H9 (cell line): Measurements from ENCODE around the gene CNN3. TPM values are rescaled to one million over a fixed set of nuclear protein-coding genes. Genes with fewer than 3 reads are reported as not detected.

Experiments used
- DNase-seq: peaks from one replicate; pipeline ENCODE4 v3.0.0-alpha.2; 2017
- H2AFZ ChIP-seq: one replicate; pipeline ENCODE4 v1.6.1; 2013; ENCODE audit warnings: mild to moderate bottlenecking, low read length, control low read depth, moderate library complexity
- H2AK5ac ChIP-seq: 2 replicates; pipeline ENCODE4 v1.6.1; 2013; ENCODE audit warnings: low read length, control low read depth, mixed read lengths; ENCODE audit not compliant: insufficient read length
- H2BK120ac ChIP-seq: one replicate; pipeline ENCODE4 v1.6.1; 2013; ENCODE audit warnings: low read depth, mild to moderate bottlenecking, low read length, control low read depth, inconsistent platforms; ENCODE audit not compliant: poor library complexity, severe bottlenecking
- H2BK12ac ChIP-seq: 2 replicates; pipeline ENCODE4 v1.6.1; 2013; ENCODE audit warnings: low read length, control low read depth, mixed read lengths, low read depth; ENCODE audit not compliant: insufficient read length
- H2BK15ac ChIP-seq: 2 replicates; pipeline ENCODE4 v1.6.1; 2013; ENCODE audit warnings: low read depth, low read length, control low read depth
- H2BK20ac ChIP-seq: one replicate; pipeline ENCODE4 v1.6.1; 2013; ENCODE audit warnings: low read depth, mild to moderate bottlenecking, low read length, control low read depth, inconsistent platforms; ENCODE audit not compliant: poor library complexity, severe bottlenecking
- H2BK5ac ChIP-seq: 2 replicates; pipeline ENCODE4 v1.6.1; 2013; ENCODE audit warnings: low read length, control low read depth, mixed read lengths; ENCODE audit not compliant: insufficient read length
- H3K14ac ChIP-seq: 2 replicates; pipeline ENCODE4 v1.6.1; 2013; ENCODE audit warnings: low read length, control low read depth; ENCODE audit not compliant: insufficient read depth
- H3K18ac ChIP-seq: 2 replicates; pipeline ENCODE4 v1.6.1; 2013; ENCODE audit warnings: low read depth, mild to moderate bottlenecking, mixed read lengths, low read length, control low read depth; ENCODE audit not compliant: insufficient read length
- H3K23ac ChIP-seq: 2 replicates; pipeline ENCODE4 v1.6.1; 2013; ENCODE audit warnings: low read length, control low read depth, mixed read lengths, low read depth; ENCODE audit not compliant: insufficient read length
- H3K23me2 ChIP-seq: 2 replicates; pipeline ENCODE4 v1.6.1; 2013; ENCODE audit warnings: low read depth, mild to moderate bottlenecking, mixed read lengths, low read length, control low read depth; ENCODE audit not compliant: insufficient read length, poor library complexity, severe bottlenecking
- H3K27ac ChIP-seq: 2 replicates; pipeline ENCODE4 v1.5.1; 2013; ENCODE audit warnings: low read length, control low read depth, mixed read lengths, low read depth; ENCODE audit not compliant: insufficient read length
- H3K27me3 ChIP-seq: 2 replicates; pipeline ENCODE4 v1.6.1; 2013; ENCODE audit warnings: low read length, control low read depth, inconsistent platforms; ENCODE audit not compliant: insufficient read depth
- H3K4ac ChIP-seq: 2 replicates; pipeline ENCODE4 v1.6.1; 2013; ENCODE audit warnings: low read depth, mild to moderate bottlenecking, control low read depth, inconsistent platforms, low read length, moderate library complexity
- H3K4me1 ChIP-seq: 2 replicates; pipeline ENCODE4 v1.6.1; 2013; ENCODE audit warnings: low read length, control low read depth, inconsistent platforms; ENCODE audit not compliant: insufficient read depth
- H3K4me2 ChIP-seq: 2 replicates; pipeline ENCODE4 v1.6.1; 2013; ENCODE audit warnings: low read length, control low read depth, mixed read lengths; ENCODE audit not compliant: insufficient read length, insufficient read depth
- H3K56ac ChIP-seq: 2 replicates; pipeline ENCODE4 v1.6.1; 2013; ENCODE audit warnings: low read depth, mild to moderate bottlenecking, mixed read lengths, low read length, control low read depth; ENCODE audit not compliant: insufficient read length
- H3K79me1 ChIP-seq: 2 replicates; pipeline ENCODE4 v1.6.1; 2013; ENCODE audit warnings: low read depth, mild to moderate bottlenecking, moderate library complexity, low read length, control low read depth, inconsistent platforms; ENCODE audit not compliant: insufficient read depth, poor library complexity, severe bottlenecking
- H3K79me2 ChIP-seq: 2 replicates; pipeline ENCODE4 v1.6.1; 2013; ENCODE audit warnings: low read length, control low read depth, inconsistent platforms; ENCODE audit not compliant: insufficient read depth
- H3K9ac ChIP-seq: 2 replicates; pipeline ENCODE4 v1.6.1; 2013; ENCODE audit warnings: low read length, control low read depth, mixed read lengths; ENCODE audit not compliant: insufficient read length; ENCODE audit errors: extremely low read depth
- H3K9me3 ChIP-seq: one replicate; pipeline ENCODE4 v1.6.1; 2013; ENCODE audit warnings: low read depth, low read length, inconsistent platforms; ENCODE audit not compliant: control insufficient read depth
- H3T11ph ChIP-seq: one replicate; pipeline ENCODE4 v1.6.1; 2013; ENCODE audit warnings: mild to moderate bottlenecking, low read length, control low read depth, inconsistent platforms
- H4K20me1 ChIP-seq: one replicate; pipeline ENCODE4 v1.6.1; 2013; ENCODE audit not compliant: control insufficient read depth, insufficient read length, insufficient read depth
- H4K5ac ChIP-seq: 2 replicates; pipeline ENCODE4 v1.6.1; 2013; ENCODE audit warnings: low read depth, mild to moderate bottlenecking, mixed read lengths, low read length, control low read depth; ENCODE audit not compliant: insufficient read length
- H4K8ac ChIP-seq: replicated peaks from 2 replicates; pipeline ENCODE4 v1.6.1; 2013; ENCODE audit warnings: low read length, control low read depth, mixed read lengths, low read depth; ENCODE audit not compliant: insufficient read length
- H4K91ac ChIP-seq: 2 replicates; pipeline ENCODE4 v1.6.1; 2013; ENCODE audit warnings: low read depth, mild to moderate bottlenecking, moderate library complexity, mixed read lengths, low read length, control low read depth; ENCODE audit not compliant: insufficient read length
- H3K27ac Mint-ChIP-seq, 3 experiments: 2 replicates in 2 of 3; 3 replicates in 1 of 3; pipeline ENCODE4 v1.8.0; 2020 to 2021; ENCODE audit warnings: mixed read lengths in 3 of 3, mild to moderate bottlenecking in 1 of 3, moderate library complexity in 1 of 3
- H3K27me3 Mint-ChIP-seq: 2 replicates; pipeline ENCODE4 v1.8.0; 2021; ENCODE audit warnings: low read depth, mild to moderate bottlenecking, moderate library complexity, mixed read lengths
- H3K36me3 Mint-ChIP-seq, 3 experiments: 2 replicates in 2 of 3; 3 replicates in 1 of 3; pipeline ENCODE4 v1.8.0; 2020 to 2021; ENCODE audit warnings: low read depth in 3 of 3, mixed read lengths in 3 of 3; ENCODE audit not compliant: insufficient read depth in 1 of 3
- H3K4me1 Mint-ChIP-seq, 2 experiments: 2 replicates each; pipeline ENCODE4 v1.8.0; 2020; ENCODE audit warnings: mixed read lengths in 2 of 2
- H3K4me3 Mint-ChIP-seq, 2 experiments: 2 replicates in 1 of 2; 3 replicates in 1 of 2; pipeline ENCODE4 v1.8.0; 2020 to 2021; ENCODE audit warnings: mild to moderate bottlenecking in 2 of 2, mixed read lengths in 2 of 2, moderate library complexity in 1 of 2
- H3K9me3 Mint-ChIP-seq, 2 experiments: 2 replicates in 1 of 2; 3 replicates in 1 of 2; pipeline ENCODE4 v1.8.0; 2020; ENCODE audit warnings: mild to moderate bottlenecking in 2 of 2, mixed read lengths in 2 of 2, moderate library complexity in 1 of 2
- WGBS: extraction: QIAGEN DNeasy Blood & Tissue Kit; methylation state at CpG from one replicate; pipeline ENCODE4 v1.1.7; 2013; ENCODE audit warnings: missing lambda C conversion rate, low lambda C conversion rate, mixed read lengths; ENCODE audit not compliant: insufficient read length; ENCODE audit errors: extremely low coverage; 5-methylcytosine and 5-hydroxymethylcytosine counted together
- total RNA-seq: library from RNA; stranded (reverse); gene quantifications from 2 replicates; pipeline ENCODE4 v1.2.1, GENCODE V29; 2021
- TF ChIP-seq, protein P1 (sequence below): fragments of 200-600 bp; sonication (generic); conservative IDR thresholded peaks from 3 replicates; pipeline ENCODE4 v1.8.0; 2021; ENCODE audit warnings: antibody characterized with exemption, mild to moderate bottlenecking

CNN3 gene
- total RNA-seq, 1 experiment from 2014 or later: 279 TPM

DNA sequence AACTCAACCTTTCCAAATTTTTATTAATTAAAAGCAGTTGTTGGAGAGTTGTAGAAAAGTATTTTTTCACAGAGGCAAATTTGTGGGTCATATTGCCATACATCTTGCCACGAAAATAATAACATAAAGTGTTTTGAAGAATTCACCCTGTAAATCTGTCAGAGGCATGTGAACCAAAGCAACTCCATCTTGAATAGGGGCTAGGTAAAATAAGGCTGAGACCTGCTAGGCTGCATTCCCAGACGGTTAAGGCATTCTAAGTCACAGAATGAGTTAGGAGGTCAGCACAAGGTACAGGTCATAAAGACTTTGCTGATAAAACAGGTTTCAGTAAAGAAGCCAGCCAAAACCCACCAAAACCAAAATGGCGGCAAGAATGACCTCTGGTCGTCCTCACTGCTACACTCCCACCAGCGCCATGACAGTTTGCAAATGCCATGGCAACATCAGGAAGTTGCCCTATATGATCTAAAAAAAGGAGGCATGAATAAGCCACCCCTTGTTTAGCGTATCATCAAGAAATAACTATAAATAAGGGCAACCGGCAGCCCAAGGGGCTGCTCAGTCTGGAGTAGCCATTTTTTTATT is 4.4 kb upstream of the CNN3 start:
- H3K4me1 Mint-ChIP-seq: peaks cover 43 to 44% of the 10 kb centered on the region in 2 experiments
- Histone ChIP-seq H2AK5ac (no peak overlapping the region), H3K23ac (no peak overlapping the region), H4K5ac (no peak overlapping the region), H3K79me2 (no peaks in the 10 kb centered on the region; the same call in 1 of the 2 replicates), H3T11ph (no peak overlapping the region), H4K91ac (no peak overlapping the region), H3K23me2 (peaks cover 13% of the 10 kb centered on the region), H2BK5ac (no peak overlapping the region), H3K27me3 (no peaks in the 10 kb centered on the region), H3K56ac (no peak overlapping the region), H3K4ac (no peak overlapping the region), H2AFZ (no peak overlapping the region), H2BK15ac (no peak overlapping the region), H3K18ac (no peak overlapping the region), H4K8ac (no peak overlapping the region), H4K20me1 (no peaks in the 10 kb centered on the region), H3K9ac (no peak overlapping the region), H2BK120ac (no peak overlapping the region), H3K27ac (no peak overlapping the region), H3K4me1 (peaks cover 19% of the 10 kb centered on the region; the same call in 1 of the 2 replicates), H3K14ac (no peak overlapping the region), H3K9me3 (no peaks in the 10 kb centered on the region), H3K79me1 (no peaks in the 10 kb centered on the region), H2BK20ac (no peak overlapping the region), H3K4me2 (no peak overlapping the region), H2BK12ac (no peak overlapping the region)
- no peaks in the 10 kb centered on the region for H3K27me3 Mint-ChIP-seq
- DNase-seq: no peak
- 0 out of 5 replicates have a peak, but pooled peaks cover 0 to 2% of the 10 kb centered on the region in 2 experiments for H3K9me3 Mint-ChIP-seq
- H3K36me3 Mint-ChIP-seq: peaks cover 8 to 11% (median 9%) of the 10 kb centered on the region in 3 experiments
- no peak overlapping the region for H3K4me3 Mint-ChIP-seq
- TF ChIP-seq, protein P1, sequence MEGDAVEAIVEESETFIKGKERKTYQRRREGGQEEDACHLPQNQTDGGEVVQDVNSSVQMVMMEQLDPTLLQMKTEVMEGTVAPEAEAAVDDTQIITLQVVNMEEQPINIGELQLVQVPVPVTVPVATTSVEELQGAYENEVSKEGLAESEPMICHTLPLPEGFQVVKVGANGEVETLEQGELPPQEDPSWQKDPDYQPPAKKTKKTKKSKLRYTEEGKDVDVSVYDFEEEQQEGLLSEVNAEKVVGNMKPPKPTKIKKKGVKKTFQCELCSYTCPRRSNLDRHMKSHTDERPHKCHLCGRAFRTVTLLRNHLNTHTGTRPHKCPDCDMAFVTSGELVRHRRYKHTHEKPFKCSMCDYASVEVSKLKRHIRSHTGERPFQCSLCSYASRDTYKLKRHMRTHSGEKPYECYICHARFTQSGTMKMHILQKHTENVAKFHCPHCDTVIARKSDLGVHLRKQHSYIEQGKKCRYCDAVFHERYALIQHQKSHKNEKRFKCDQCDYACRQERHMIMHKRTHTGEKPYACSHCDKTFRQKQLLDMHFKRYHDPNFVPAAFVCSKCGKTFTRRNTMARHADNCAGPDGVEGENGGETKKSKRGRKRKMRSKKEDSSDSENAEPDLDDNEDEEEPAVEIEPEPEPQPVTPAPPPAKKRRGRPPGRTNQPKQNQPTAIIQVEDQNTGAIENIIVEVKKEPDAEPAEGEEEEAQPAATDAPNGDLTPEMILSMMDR: no peak
- WGBS: no CpG with 5 or more reads among the region's 7 CpGs
- H3K27ac Mint-ChIP-seq: no peak overlapping the region
